ENCODE data around the gene TMEM135. TPM values are rescaled to one million over a fixed set of nuclear protein-coding genes. Genes with fewer than 3 reads are reported as not detected.

TMEM135 gene
- total RNA-seq, 3 donors from 2014 or later = 38.3 to 46.8 (median 43.2) TPM

GRCh38 chr11:87259736-87260135, 222.0 kb downstream of the TMEM135 start:
- Histone ChIP-seq H3K27ac (no peak overlapping the region), H3K9me3 (no peaks in the 10 kb centered on the region), H3K4me1 (no peaks in the 10 kb centered on the region), H3K36me3 (no peaks in the 10 kb centered on the region), H3K4me3 (no peak overlapping the region), H3K27me3 (no peaks in the 10 kb centered on the region)
- no peak for TF ChIP-seq POLR2A (IDR thresholded peaks at IDR 0.05)
- intact Hi-C loops (cut with DNase I; ENCODE audit: low total_unique reads) = no loop called here
- DNase-seq (ENCODE audit: low spot score in 2 of 2) = no peak

GRCh38 chr11:87260811-87261210, 223.1 kb downstream of the TMEM135 start:
- Histone ChIP-seq H3K36me3 (no peaks in the 10 kb centered on the region), H3K9me3 (no peaks in the 10 kb centered on the region), H3K27me3 (no peaks in the 10 kb centered on the region), H3K27ac (no peak overlapping the region), H3K4me1 (no peaks in the 10 kb centered on the region), H3K4me3 (no peak overlapping the region)
- intact Hi-C loops (cut with DNase I; ENCODE audit: low total_unique reads) = no loop called here
- TF ChIP-seq, protein P1, sequence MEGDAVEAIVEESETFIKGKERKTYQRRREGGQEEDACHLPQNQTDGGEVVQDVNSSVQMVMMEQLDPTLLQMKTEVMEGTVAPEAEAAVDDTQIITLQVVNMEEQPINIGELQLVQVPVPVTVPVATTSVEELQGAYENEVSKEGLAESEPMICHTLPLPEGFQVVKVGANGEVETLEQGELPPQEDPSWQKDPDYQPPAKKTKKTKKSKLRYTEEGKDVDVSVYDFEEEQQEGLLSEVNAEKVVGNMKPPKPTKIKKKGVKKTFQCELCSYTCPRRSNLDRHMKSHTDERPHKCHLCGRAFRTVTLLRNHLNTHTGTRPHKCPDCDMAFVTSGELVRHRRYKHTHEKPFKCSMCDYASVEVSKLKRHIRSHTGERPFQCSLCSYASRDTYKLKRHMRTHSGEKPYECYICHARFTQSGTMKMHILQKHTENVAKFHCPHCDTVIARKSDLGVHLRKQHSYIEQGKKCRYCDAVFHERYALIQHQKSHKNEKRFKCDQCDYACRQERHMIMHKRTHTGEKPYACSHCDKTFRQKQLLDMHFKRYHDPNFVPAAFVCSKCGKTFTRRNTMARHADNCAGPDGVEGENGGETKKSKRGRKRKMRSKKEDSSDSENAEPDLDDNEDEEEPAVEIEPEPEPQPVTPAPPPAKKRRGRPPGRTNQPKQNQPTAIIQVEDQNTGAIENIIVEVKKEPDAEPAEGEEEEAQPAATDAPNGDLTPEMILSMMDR (IDR thresholded peaks at IDR 0.05) = no peak
- TF ChIP-seq POLR2AphosphoS5 (IDR thresholded peaks at IDR 0.05) = no peak
- TF ChIP-seq POLR2A (IDR thresholded peaks at IDR 0.05) = no peak
- no peak for DNase-seq (ENCODE audit: low spot score in 2 of 2)

- H3K36me3 ChIP-seq = no peaks in the 10 kb centered on the region
- no peaks in the 10 kb centered on the region for H3K4me1 ChIP-seq
- H3K4me3 ChIP-seq = no peak overlapping the region
- intact Hi-C loops (cut with DNase I; ENCODE audit: low total_unique reads) = no loop called here
- TF ChIP-seq POLR2AphosphoS5 (IDR thresholded peaks at IDR 0.05) = no peak
- no peak for TF ChIP-seq POLR2A (IDR thresholded peaks at IDR 0.05)
- TF ChIP-seq, protein P1 (IDR thresholded peaks at IDR 0.05) = no peak
- no peak overlapping the region for H3K27ac ChIP-seq
- no peak for DNase-seq (ENCODE audit: low spot score in 2 of 2)
- no peaks in the 10 kb centered on the region for H3K27me3 ChIP-seq
- no peaks in the 10 kb centered on the region for H3K9me3 ChIP-seq
These were observed 225.6 kb downstream of the TMEM135 start for GRCh38 chr11:87263264-87263838.

DNA sequence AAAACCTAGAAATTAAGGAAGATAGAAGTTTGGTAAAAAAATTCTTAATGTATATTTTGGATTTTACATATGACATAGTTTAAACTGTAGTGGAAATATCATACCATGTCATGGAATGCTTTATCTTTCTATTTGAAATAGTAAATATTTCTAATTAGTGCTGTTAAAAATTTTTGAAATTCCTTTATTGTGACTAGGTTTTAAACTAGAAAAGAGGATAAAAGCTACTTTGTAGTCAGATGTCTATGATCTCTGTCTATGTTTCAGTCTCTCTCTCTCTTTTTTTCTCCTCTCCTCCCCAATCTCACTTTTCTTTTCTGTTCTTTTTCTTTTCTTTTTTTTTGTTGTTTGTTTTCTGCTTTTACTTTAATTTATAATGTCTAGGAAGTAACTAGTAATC, 226.2 kb downstream of the TMEM135 start:
- intact Hi-C loops (cut with DNase I; ENCODE audit: low total_unique reads) = no loop called here
- H3K27ac ChIP-seq = no peak overlapping the region

GRCh38 chr11:87265132-87265531, 227.4 kb downstream of the TMEM135 start:
- H3K27ac ChIP-seq = no peak overlapping the region
- no peak for DNase-seq (ENCODE audit: low spot score in 2 of 2)
- TF ChIP-seq POLR2AphosphoS5 (IDR thresholded peaks at IDR 0.05) (no peak), POLR2A (IDR thresholded peaks at IDR 0.05) (no peak)
- TF ChIP-seq, protein P1 (IDR thresholded peaks at IDR 0.05) = no peak
- H3K4me3 ChIP-seq = no peak overlapping the region
- H3K27me3 ChIP-seq = no peaks in the 10 kb centered on the region
- H3K9me3 ChIP-seq = no peaks in the 10 kb centered on the region
- no peaks in the 10 kb centered on the region for H3K36me3 ChIP-seq
- intact Hi-C loops (cut with DNase I; ENCODE audit: low total_unique reads) = no loop called here
- H3K4me1 ChIP-seq = no peaks in the 10 kb centered on the region

More for the DNA sequence above, 226.2 kb downstream of the TMEM135 start:
- DNase-seq (ENCODE audit: low spot score in 2 of 2) = no peak
- H3K36me3 ChIP-seq = no peaks in the 10 kb centered on the region
- H3K4me1 ChIP-seq = no peaks in the 10 kb centered on the region
- TF ChIP-seq, protein P1 (IDR thresholded peaks at IDR 0.05) = no peak
- TF ChIP-seq POLR2AphosphoS5 (IDR thresholded peaks at IDR 0.05) (no peak), POLR2A (IDR thresholded peaks at IDR 0.05) (no peak)
- no peak overlapping the region for H3K4me3 ChIP-seq
- no peaks in the 10 kb centered on the region for H3K27me3 ChIP-seq
- no peaks in the 10 kb centered on the region for H3K9me3 ChIP-seq

GRCh38 chr11:87265979-87266378, 228.2 kb downstream of the TMEM135 start:
- no peak overlapping the region for H3K27ac ChIP-seq
- H3K27me3 ChIP-seq = no peaks in the 10 kb centered on the region
- no peak for DNase-seq (ENCODE audit: low spot score in 2 of 2)
- H3K4me3 ChIP-seq = no peak overlapping the region
- intact Hi-C loops (cut with DNase I; ENCODE audit: low total_unique reads) = no loop called here
- TF ChIP-seq, protein P1 (IDR thresholded peaks at IDR 0.05) = no peak
- no peak for TF ChIP-seq POLR2AphosphoS5 (IDR thresholded peaks at IDR 0.05)
- TF ChIP-seq POLR2A (IDR thresholded peaks at IDR 0.05) = no peak
- no peaks in the 10 kb centered on the region for H3K4me1 ChIP-seq
- H3K9me3 ChIP-seq = no peaks in the 10 kb centered on the region
- no peaks in the 10 kb centered on the region for H3K36me3 ChIP-seq

Measured in breast epithelium (tissue), 4 donors.